ENCODE data around the gene TAB3.
"Not testable (repeated sequence)": the region's sequence is repeated elsewhere in the genome, so short reads cannot be mapped to it uniquely, and the experiment has no call there.

Gene TAB3

DNA sequence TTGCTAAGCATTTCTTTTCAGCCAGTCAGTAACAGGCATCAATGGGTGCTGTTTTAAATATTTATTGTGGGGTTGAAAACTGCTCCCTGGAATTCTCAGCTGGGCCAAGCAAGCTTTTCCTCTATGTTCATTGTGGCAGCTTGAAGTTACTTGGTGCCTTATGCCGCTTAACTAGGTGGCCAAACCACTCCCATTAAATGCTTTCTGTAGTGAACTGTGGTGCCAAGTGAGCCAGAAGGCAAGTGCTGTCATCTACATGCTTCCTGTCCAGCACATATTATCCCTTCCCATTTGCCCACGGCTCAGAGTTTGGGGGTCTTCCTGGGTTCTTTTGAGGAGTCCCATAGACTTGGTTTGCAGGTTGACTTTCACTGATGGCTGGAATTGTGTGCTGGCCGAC lies 64.8 kb downstream of the TAB3 start:
- no peaks in the 10 kb centered on the region for H3K36me3 Mint-ChIP-seq (ENCODE audit: insufficient read depth)
- no peak overlapping the region for H3K27ac Mint-ChIP-seq
- H3K27me3 Mint-ChIP-seq = no peaks in the 10 kb centered on the region
- H3K9me3 Mint-ChIP-seq = no peaks in the 10 kb centered on the region
- no peak for ATAC-seq (replicated peaks)
- no peak overlapping the region for H3K4me3 Mint-ChIP-seq
- peaks cover 0 to 1% of the 10 kb centered on the region in 2 donors for H3K4me1 Mint-ChIP-seq (ENCODE audit: low read depth in 2 of 2)
- DNase-seq = no peak

- no peaks in the 10 kb centered on the region for H3K36me3 Mint-ChIP-seq (ENCODE audit: insufficient read depth)
- H3K4me1 Mint-ChIP-seq (ENCODE audit: low read depth in 2 of 2) = peaks cover 0 to 1% of the 10 kb centered on the region in 2 donors
- no peak for DNase-seq
- H3K27ac Mint-ChIP-seq = no peak overlapping the region
- H3K4me3 Mint-ChIP-seq = no peak overlapping the region
- no peaks in the 10 kb centered on the region for H3K9me3 Mint-ChIP-seq
- no peak for ATAC-seq (replicated peaks)
- no peaks in the 10 kb centered on the region for H3K27me3 Mint-ChIP-seq
Observed at GRCh38 chrX:30822764-30823163, 66.3 kb downstream of the TAB3 start.

DNA sequence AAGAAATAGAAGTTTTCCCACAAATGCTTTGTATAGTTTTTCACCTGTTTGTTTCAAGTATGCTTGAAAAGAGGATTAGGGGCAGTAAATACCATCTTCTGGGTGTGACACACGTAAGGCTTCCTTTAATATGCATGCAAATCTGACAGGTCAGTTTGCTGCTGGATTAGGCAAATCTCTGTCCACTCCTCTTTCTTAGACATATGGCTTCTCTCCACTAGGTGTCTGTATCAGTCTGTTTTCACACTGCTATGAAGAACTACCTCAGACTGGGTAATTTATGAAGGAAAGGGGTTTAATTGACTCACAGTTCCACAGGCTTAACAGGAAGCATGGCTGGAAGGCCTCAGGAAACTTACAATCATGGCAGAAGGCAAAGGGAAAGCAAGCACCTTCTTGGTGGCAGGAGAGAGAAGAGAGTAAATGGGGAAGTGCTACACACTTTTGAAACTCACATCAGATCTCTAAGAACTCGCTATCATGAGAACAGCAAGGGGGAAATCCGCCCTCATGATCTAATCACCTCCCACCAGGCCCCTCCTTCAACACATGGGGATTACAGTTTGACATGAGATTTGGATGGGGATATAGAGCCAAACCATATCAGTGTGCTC lies 66.9 kb downstream of the TAB3 start:
- Mint-ChIP-seq H3K9me3 (no peaks in the 10 kb centered on the region), H3K4me3 (no peak overlapping the region), H3K4me1 (ENCODE audit: low read depth in 2 of 2) (peaks cover 0 to 1% of the 10 kb centered on the region in 2 donors), H3K27ac (no peak overlapping the region), H3K27me3 (peaks cover 0 to 1% of the 10 kb centered on the region in 2 donors), H3K36me3 (ENCODE audit: insufficient read depth) (no peaks in the 10 kb centered on the region)
- no peak for ATAC-seq (replicated peaks)
- DNase-seq = no peak

DNA sequence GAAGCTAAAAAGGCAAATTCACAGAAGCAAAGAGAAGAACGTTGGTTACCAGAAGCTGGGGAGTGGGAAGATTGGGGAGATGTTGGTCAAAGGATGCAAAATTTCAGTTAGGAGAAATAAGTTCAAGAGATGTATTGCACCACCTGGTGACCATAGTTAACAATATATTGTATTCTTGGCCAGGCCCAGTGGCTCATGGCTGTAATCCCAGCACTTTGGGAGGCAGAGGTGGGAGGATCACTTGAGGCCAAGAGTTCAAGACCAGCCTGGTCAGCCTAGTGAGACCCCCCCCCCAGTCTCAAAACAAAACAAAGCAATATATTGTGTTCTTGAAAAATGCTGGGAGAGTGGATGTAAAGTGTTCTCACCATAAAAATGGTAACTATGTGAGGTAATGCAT lies 67.9 kb downstream of the TAB3 start:
- no peak overlapping the region for H3K27ac Mint-ChIP-seq
- no peak for DNase-seq
- no peaks in the 10 kb centered on the region for H3K36me3 Mint-ChIP-seq (ENCODE audit: insufficient read depth)
- ATAC-seq (replicated peaks) = no peak
- H3K4me3 Mint-ChIP-seq = no peak overlapping the region
- peaks cover 0 to 1% of the 10 kb centered on the region in 2 donors for H3K4me1 Mint-ChIP-seq (ENCODE audit: low read depth in 2 of 2)
- peaks cover 0 to 6% of the 10 kb centered on the region in 2 donors for H3K27me3 Mint-ChIP-seq
- H3K9me3 Mint-ChIP-seq = no peaks in the 10 kb centered on the region

DNA sequence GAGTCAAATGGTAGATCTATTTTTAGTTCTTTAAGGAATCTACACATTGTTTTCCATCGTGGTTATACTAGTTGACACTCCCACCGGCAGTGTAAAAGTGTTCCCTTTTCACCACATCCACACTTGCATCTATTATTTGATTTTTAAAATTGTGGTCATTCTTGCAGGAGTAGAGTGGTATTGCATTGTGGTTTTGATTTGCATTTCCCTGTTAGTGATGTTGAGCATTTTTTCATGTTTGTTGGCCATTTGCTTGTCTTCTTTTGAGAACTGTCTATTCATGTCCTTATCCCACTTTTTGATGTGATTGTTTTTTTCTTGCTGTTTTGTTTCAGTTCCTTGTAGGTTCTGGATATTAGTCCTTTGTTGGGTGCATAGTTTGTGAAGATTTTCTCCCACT lies 70.0 kb downstream of the TAB3 start:
- Mint-ChIP-seq H3K9me3 (no peaks in the 10 kb centered on the region), H3K27me3 (peaks cover 0 to 6% of the 10 kb centered on the region in 2 donors), H3K27ac (no peak overlapping the region), H3K4me1 (ENCODE audit: low read depth in 2 of 2) (no peaks in the 10 kb centered on the region), H3K36me3 (ENCODE audit: insufficient read depth) (no peaks in the 10 kb centered on the region), H3K4me3 (no peak overlapping the region)
- ATAC-seq (replicated peaks) (no peak), DNase-seq (no peak)

DNA sequence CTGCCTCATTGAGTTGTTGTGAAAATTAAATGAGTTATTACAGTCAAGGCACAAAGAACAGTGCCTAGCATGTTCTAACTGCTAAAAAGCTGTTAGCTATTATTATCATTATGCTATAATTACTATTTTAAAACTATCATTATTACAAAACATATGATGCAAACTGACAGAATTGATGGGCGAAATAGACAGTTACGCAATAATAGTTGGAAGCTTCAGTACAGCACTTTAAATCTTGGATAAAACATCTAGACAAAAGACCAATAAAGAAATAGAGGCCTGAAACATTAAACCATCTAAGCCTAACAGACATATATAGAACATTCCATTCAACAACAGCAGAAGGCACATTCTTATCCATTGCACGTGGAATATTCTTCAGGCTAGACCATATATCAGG lies 73.0 kb downstream of the TAB3 start:
- ATAC-seq (replicated peaks) (no peak), DNase-seq (no peak)
- Mint-ChIP-seq H3K27me3 (peaks cover 0 to 6% of the 10 kb centered on the region in 2 donors), H3K9me3 (no peaks in the 10 kb centered on the region), H3K36me3 (ENCODE audit: insufficient read depth) (no peaks in the 10 kb centered on the region), H3K4me3 (no peak overlapping the region), H3K4me1 (ENCODE audit: low read depth in 2 of 2) (no peaks in the 10 kb centered on the region), H3K27ac (no peak overlapping the region)

- ATAC-seq (replicated peaks) (no peak), DNase-seq (no peak)
- Mint-ChIP-seq H3K27ac (no peak overlapping the region), H3K9me3 (no peaks in the 10 kb centered on the region), H3K4me3 (no peak overlapping the region), H3K36me3 (ENCODE audit: insufficient read depth) (no peaks in the 10 kb centered on the region), H3K4me1 (ENCODE audit: low read depth in 2 of 2) (no peaks in the 10 kb centered on the region), H3K27me3 (peaks cover 0 to 6% of the 10 kb centered on the region in 2 donors)
Observed at GRCh38 chrX:30814978-30815377, 74.1 kb downstream of the TAB3 start.

GRCh38 chrX:30812326-30812725 lies 76.7 kb downstream of the TAB3 start:
- no peaks in the 10 kb centered on the region for H3K9me3 Mint-ChIP-seq
- H3K27me3 Mint-ChIP-seq = peaks cover 0 to 11% of the 10 kb centered on the region in 2 donors
- H3K27ac Mint-ChIP-seq = no peak overlapping the region
- ATAC-seq (replicated peaks) (no peak), DNase-seq (no peak)
- no peak overlapping the region for H3K4me3 Mint-ChIP-seq
- no peaks in the 10 kb centered on the region for H3K4me1 Mint-ChIP-seq (ENCODE audit: low read depth in 2 of 2)
- H3K36me3 Mint-ChIP-seq (ENCODE audit: insufficient read depth) = no peaks in the 10 kb centered on the region

DNA sequence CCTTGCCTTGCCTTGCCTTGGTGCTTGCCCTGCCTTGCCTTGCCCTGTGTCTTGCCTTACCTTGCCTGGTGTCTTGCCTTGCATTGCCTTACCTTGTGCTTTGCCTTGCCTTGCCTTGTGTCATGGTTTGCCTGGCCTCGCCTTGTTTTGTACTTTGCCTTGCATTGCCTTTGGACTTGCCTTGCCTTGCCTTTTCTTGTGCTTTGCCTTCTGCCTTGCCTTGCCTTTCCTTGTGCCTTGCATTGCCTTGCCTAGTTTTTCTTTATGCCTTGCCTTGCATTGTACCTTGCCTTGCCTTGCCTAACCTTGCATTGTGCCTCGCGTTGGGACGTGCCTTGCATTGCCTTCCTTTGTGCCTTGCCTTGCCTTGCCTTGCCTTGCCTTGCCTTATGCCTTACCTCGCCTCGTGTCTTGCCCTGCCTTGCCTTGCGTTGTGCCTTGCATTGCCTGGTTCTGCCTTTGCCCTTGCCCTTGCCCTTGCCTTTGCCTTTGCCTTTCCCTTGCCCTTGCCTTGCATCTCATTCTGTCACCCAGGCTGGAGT lies 82.8 kb downstream of the TAB3 start:
- DNase-seq = no peak
- no peaks in the 10 kb centered on the region for H3K36me3 Mint-ChIP-seq (ENCODE audit: insufficient read depth)
- no peak overlapping the region for H3K4me3 Mint-ChIP-seq
- H3K9me3 Mint-ChIP-seq = no peaks in the 10 kb centered on the region
- H3K4me1 Mint-ChIP-seq (ENCODE audit: low read depth in 2 of 2) = no peaks in the 10 kb centered on the region
- peaks cover 0 to 5% of the 10 kb centered on the region in 2 donors for H3K27me3 Mint-ChIP-seq
- no peak for ATAC-seq (replicated peaks)
- no peak overlapping the region for H3K27ac Mint-ChIP-seq

DNA sequence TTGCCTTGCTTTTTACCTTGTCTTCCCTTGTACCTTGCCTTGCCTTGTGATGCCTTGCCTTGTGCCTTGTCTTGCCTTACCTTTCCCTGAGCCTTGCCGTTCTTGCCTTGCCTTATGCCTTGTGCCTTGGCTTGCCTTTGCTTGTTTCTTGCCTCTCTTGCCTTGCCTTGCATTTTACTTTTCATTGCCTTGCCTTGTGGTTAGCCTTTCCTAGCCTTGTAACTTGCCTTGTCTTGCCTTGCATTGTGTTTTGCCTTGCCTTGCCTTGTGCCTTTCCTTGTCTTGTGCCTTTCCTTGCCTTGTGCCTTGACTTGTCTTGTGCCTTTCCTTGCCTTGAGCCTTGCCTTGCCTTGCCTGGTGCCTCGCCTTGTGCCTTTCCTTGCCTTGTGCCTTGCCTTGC lies 84.6 kb downstream of the TAB3 start:
- DNase-seq = no peak
- no peak for ATAC-seq (replicated peaks)
- Mint-ChIP-seq H3K27ac (no peak overlapping the region), H3K27me3 (peaks cover 0 to 5% of the 10 kb centered on the region in 2 donors), H3K9me3 (no peaks in the 10 kb centered on the region), H3K4me1 (ENCODE audit: low read depth in 2 of 2) (no peaks in the 10 kb centered on the region), H3K36me3 (ENCODE audit: insufficient read depth) (no peaks in the 10 kb centered on the region), H3K4me3 (no peak overlapping the region)

GRCh38 chrX:30800901-30801300 lies 88.2 kb downstream of the TAB3 start:
- Mint-ChIP-seq H3K4me3 (no peak overlapping the region), H3K9me3 (no peaks in the 10 kb centered on the region), H3K27ac (no peak overlapping the region), H3K4me1 (ENCODE audit: low read depth in 2 of 2) (no peaks in the 10 kb centered on the region), H3K27me3 (no peaks in the 10 kb centered on the region), H3K36me3 (ENCODE audit: insufficient read depth) (no peaks in the 10 kb centered on the region)
- DNase-seq (no peak), ATAC-seq (replicated peaks) (no peak)

DNA sequence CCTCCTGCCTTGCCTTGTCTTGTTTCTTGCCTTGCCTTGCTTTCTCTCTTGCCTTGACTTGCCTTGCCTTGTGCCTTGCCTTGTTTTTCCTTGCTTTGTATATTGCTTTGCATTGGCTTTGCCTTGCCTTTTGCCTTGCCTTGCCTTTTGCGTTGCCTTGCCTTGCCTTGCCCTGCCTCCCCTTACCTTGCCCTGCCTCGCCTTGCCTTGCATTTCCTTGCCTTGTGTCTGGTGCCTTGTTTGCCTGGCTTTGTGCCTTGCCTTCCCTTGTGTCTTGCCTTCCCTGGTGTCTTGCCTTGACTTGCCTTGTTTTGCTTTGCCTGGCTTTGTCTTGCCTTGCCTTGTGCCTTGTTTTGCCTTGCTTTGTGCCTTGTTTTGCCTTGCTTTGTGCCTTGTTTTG lies 89.7 kb downstream of the TAB3 start:
- DNase-seq (no peak), ATAC-seq (replicated peaks) (no peak)
- peaks cover 0 to 11% of the 10 kb centered on the region in 2 donors for H3K9me3 Mint-ChIP-seq
- H3K36me3 Mint-ChIP-seq (ENCODE audit: insufficient read depth) = no peaks in the 10 kb centered on the region
- H3K27ac Mint-ChIP-seq = no peak overlapping the region
- H3K4me3 Mint-ChIP-seq = no peak overlapping the region
- H3K4me1 Mint-ChIP-seq (ENCODE audit: low read depth in 2 of 2) = no peaks in the 10 kb centered on the region
- H3K27me3 Mint-ChIP-seq = no peaks in the 10 kb centered on the region

- Mint-ChIP-seq H3K36me3 (ENCODE audit: insufficient read depth) (no peaks in the 10 kb centered on the region), H3K4me1 (ENCODE audit: low read depth in 2 of 2) (no peaks in the 10 kb centered on the region), H3K27me3 (no peaks in the 10 kb centered on the region), H3K27ac (no peak overlapping the region), H3K9me3 (peaks cover 0 to 11% of the 10 kb centered on the region in 2 donors), H3K4me3 (no peak overlapping the region)
- no peak for DNase-seq
- ATAC-seq (replicated peaks) = no peak
Observed at GRCh38 chrX:30798810-30799209, 90.2 kb downstream of the TAB3 start.

- H3K27me3 Mint-ChIP-seq; H3K4me1 Mint-ChIP-seq (ENCODE audit: low read depth in 2 of 2); ATAC-seq (replicated peaks); DNase-seq; H3K4me3 Mint-ChIP-seq; H3K36me3 Mint-ChIP-seq (ENCODE audit: insufficient read depth); H3K27ac Mint-ChIP-seq: not testable (repeated sequence)
- H3K9me3 Mint-ChIP-seq = peaks cover 4 to 22% of the 10 kb centered on the region in 2 donors
Observed at GRCh38 chrX:30797301-30797700, 91.8 kb downstream of the TAB3 start.

Measured in effector memory CD8-positive, alpha-beta T cell (primary cell).